Measurements from ENCODE around the gene SSH2.
"Not testable (repeated sequence)": the region's sequence is repeated elsewhere in the genome, so short reads cannot be mapped to it uniquely, and the experiment has no call there.

The SSH2 gene

GRCh38 chr17:29710520-29710884 is 219.5 kb downstream of the SSH2 start:
- DNase-seq (ENCODE audit: low read depth in 2 of 3, low spot score in 2 of 3), result no peak

DNA sequence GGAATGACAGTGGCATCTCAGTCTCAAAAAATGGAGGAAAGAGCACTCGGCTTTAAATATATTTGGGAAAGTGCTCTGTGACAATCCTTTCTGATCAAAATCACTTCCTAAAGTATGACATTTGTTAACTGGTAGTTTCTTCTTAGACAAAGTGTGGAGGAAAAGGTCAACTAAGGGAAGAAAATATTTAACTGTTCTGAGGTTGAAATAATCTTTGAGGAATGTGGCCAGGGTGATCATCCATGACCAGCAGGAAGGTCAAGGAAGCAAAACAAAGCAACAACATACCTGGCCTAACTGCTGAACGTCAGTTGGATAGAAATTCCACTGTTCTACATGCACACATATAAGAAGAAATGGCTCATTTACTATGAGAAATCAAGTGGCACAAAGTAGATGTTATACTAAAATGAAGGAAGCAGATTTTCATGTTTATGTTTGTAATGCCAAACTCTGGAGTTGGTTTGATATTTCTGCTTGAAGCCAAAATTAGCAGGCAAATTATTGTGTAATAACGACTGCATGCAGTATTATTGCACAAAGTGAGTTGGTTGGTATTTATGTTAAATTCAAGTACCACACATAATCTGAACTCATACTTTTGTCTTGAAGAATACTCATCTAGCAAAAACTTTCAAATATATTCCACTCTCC is 220.0 kb downstream of the SSH2 start:
- DNase-seq (ENCODE audit: low read depth in 2 of 3, low spot score in 2 of 3), result no peak

- no peak for DNase-seq (ENCODE audit: low read depth in 2 of 3, low spot score in 2 of 3)
Measured at GRCh38 chr17:29707212-29707571, 222.8 kb downstream of the SSH2 start.

DNA sequence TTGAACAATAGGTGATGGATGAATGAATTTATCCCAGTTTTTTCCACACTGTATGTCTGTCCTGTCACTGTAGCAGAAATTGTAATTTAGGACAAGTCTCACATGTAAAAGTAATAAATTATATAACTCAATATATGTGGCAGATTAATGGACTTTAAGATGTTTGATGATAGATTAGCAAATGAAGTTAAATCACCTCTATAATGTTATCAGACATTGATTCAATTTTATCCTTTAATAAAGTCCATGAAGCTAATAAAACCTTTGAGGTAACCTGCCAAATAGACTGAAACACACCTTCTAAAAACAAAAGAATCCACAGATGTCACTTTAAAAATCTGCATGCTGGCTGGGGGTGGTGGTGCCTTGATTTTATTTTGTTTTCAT is 224.0 kb downstream of the SSH2 start:
- no peak for DNase-seq (ENCODE audit: low read depth in 2 of 3, low spot score in 2 of 3)

- no peak for DNase-seq (ENCODE audit: low read depth in 2 of 3, low spot score in 2 of 3)
Measured at GRCh38 chr17:29705386-29705785, 224.6 kb downstream of the SSH2 start.

GRCh38 chr17:29699283-29699682 is 230.7 kb downstream of the SSH2 start:
- DNase-seq (ENCODE audit: low read depth in 2 of 3, low spot score in 2 of 3), result no peak

DNA sequence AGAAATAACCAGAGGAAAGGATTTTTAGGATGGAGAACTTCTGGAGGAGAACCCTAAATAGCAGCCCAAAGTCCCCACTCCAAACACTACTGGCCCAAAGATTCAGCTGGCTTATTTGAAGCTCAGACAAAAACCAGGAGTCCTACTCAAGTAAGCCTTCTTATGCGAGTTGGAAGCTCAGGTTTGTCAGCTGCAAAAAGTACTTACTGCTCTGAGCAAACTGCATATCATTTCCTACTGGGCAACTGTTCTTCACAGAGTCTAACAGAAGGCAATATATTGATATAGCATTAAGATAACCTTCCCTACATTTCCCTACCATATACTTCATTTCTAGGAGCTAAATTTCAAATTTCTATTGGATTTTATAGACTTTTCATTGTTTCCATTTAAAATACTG is 231.2 kb downstream of the SSH2 start:
- DNase-seq (ENCODE audit: low read depth in 2 of 3, low spot score in 2 of 3), result no peak

- DNase-seq (ENCODE audit: low read depth in 2 of 3, low spot score in 2 of 3), result no peak
Measured at GRCh38 chr17:29698019-29698777, 231.8 kb downstream of the SSH2 start.

DNA sequence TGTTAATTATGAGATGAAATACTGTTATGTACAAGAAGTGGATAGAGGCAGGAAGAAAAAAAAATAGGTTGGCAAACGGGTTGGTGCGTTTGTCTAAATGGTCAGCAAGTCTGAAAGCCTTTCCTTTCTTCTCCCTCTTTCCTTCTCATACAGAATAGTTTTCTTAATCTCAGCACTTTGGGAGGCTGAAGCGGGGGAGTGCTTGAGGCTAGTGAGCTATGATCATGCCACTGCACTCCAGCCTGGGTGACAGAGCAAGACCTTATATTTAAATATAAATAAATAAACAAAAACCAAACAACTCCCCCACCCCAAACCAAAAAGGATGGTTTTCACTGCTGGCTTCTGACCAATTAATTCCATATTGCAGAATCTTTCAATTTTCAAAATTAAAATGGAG is 232.7 kb downstream of the SSH2 start:
- DNase-seq (ENCODE audit: low read depth in 2 of 3, low spot score in 2 of 3), result no peak

GRCh38 chr17:29694918-29695563 is 235.0 kb downstream of the SSH2 start:
- DNase-seq (ENCODE audit: low read depth in 2 of 3, low spot score in 2 of 3), result no peak

DNA sequence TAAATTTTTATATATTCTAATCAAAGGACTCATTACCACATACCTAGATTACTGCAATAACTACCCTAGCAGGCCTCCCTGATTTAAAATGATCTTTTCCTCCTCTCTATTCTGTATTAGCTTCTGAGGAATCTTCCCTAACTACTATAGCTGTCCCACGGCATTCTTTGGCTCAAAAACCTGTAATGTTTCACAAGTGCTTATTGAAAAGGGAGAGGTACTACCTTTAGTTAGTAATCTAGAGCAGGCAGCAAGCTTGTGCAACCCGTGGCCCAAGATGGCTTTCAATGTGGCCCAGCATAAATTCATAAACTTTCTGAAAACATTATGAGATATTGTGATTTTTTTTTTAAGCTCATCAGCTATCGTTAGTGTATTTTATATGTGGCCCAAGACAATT is 236.3 kb downstream of the SSH2 start:
- no peak for DNase-seq (ENCODE audit: low read depth in 2 of 3, low spot score in 2 of 3)

DNA sequence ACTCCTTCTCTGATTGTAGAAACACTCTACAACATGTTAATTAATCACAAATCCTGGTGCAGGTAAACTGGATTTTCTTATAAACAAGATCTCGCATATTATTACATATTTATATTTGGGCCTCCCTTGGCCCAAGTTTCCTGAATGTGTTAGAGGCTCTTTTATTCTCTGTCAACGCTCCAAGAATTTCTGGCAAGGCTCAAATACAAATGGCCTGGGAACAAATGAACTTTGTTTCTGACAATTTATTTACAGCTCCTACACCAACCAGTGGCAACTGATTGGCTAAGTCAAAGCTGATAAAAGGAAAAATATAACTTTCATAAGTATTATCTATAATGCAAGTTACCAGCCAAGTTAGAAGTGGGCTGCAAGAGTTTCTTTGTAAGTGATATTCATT is 242.4 kb downstream of the SSH2 start:
- DNase-seq (ENCODE audit: low read depth in 2 of 3, low spot score in 2 of 3), result no peak

DNA sequence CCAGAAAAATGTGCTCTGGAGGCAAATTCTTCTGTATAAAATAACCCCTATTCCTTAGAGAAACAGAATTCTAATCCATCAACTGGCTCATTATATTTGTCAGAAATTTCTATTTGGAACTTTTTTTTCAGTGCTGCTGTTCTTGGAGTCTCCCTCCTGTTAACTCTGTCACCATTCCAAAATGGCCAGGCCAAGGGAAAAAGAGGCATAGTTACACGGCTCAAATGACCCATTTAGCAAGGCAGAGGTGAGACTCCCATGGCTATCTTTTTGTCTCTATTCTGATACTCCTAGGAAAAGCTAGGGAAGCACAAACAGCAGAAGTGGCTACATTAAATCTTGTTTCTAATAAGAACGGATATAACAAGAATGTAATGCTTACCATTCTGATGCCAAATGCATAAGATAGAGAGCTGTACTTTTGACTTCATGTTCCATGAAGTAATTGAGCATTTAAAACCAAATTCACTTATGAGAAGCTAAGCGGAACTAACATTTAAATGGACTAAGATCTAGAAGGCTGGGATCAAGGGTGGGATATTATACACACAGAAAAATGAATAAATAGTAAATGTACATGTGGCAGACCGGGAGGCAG is 242.9 kb downstream of the SSH2 start:
- no peak for DNase-seq (ENCODE audit: low read depth in 2 of 3, low spot score in 2 of 3)

- no peak for DNase-seq (ENCODE audit: low read depth in 2 of 3, low spot score in 2 of 3)
Measured at GRCh38 chr17:29683481-29683880, 246.5 kb downstream of the SSH2 start.

DNA sequence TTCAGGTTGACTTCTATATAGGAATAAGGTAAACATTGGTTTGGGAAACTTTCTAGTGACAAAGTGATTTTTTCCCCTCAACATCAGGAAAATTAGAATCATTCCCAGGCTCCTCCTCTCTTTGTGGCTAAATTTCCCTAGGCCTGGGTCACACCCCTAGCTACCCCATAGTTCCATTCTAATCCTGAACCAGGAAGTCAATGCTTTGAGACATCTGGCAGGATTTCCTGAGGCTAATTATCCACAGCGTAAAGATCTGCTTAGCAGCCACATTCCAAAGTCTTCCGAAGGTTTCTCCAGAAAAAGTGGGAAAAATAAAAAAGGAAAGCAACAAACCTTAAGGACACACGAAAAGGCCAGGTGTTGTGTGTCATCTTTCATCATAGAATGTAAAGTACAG is 247.0 kb downstream of the SSH2 start:
- DNase-seq (ENCODE audit: low read depth in 2 of 3, low spot score in 2 of 3), result no peak

DNA sequence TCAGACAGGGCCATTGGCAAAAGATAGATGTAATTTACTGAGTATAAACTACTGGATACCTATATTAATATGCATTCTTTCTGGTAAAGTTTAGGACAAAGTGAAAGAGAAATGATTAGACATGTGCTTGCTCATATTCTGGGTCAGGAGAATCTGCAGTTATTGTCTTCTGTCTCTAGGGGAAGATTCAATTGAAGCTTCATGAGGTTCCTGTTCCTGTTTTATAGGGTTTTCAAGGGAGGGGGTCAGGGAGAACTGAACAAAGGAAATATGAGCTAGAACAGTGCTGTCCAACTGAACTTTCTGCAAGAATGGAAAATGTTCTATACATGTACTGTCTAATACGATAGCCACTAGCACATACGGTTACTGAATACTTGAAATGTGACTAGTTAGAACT is 248.0 kb downstream of the SSH2 start:
- no peak for DNase-seq (ENCODE audit: low read depth in 2 of 3, low spot score in 2 of 3)

GRCh38 chr17:29677824-29678223 is 252.2 kb downstream of the SSH2 start:
- DNase-seq (ENCODE audit: low read depth in 2 of 3, low spot score in 2 of 3), result no peak

DNA sequence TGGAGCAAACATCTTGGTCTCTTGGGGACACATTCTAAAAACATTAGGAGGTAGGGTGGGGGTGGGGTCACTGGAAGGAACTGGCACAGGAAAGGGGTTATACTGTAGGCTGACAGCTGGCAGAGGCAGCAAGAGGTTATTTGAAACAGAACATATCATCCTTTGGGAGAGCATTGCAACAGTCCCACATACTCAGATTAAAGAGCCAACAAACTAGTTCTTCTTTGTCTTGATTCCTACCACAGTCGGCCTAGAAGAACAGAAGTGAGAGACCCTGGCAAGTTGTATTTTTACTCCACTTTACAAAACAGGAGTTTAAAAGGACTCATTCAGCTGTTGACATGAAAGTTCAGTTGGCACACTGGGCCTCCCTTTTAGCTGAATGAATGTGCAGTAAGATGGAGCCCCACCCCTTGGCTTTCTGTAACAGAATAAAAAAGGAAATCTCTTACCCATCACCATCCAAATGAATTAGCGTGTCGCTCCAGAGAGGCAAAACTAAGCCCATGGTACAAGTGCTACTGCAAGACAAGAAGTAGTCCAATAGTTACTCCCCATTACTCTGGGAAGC is 252.7 kb downstream of the SSH2 start:
- no peak for DNase-seq (ENCODE audit: low read depth in 2 of 3, low spot score in 2 of 3)

DNA sequence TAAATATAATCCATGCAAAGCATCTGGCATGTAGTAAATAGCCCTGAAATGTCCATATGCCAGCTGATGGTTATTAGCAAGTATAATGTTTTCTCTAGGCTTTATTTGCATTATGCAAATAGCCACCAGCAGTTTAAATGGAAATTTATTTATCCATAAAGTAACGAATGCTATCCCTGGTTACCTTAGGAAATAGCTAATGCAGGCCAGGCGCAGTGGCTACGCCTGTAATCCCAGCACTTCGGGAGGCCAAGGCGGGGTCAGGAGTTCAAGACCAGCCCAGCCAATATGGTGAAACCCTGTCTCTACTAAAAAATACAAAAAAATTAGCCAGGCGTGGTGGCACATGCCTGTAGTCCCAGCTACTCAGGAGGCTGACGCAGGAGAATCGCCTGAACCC is 254.1 kb downstream of the SSH2 start:
- DNase-seq (ENCODE audit: low read depth in 2 of 3, low spot score in 2 of 3), result not testable (repeated sequence)

GRCh38 chr17:29674281-29674680 is 255.7 kb downstream of the SSH2 start:
- DNase-seq (ENCODE audit: low read depth in 2 of 3, low spot score in 2 of 3), result no peak

DNA sequence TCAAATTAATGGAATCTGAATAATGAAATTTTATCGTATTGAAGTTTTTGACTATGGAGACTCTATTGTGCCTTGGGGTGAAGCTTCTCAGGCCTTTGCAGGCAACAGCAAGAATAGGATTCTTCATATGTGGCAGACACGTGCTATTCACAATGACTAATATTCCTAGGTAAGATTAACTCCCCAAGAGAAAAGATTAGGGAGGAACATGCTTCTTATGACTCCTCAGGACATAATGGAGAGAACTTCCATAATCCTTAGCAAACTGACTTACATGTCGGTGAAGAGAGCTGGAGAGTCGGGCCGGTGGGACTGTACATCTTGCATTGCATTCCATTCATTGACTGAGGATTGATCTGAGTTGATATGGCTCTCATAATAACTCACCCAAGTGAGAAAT is 258.4 kb downstream of the SSH2 start:
- no peak for DNase-seq (ENCODE audit: low read depth in 2 of 3, low spot score in 2 of 3)

- no peak for DNase-seq (ENCODE audit: low read depth in 2 of 3, low spot score in 2 of 3)
Measured at GRCh38 chr17:29669266-29669665, 260.8 kb downstream of the SSH2 start.
